ENCODE data around the gene RALA. TPM values are rescaled to one million over a fixed set of nuclear protein-coding genes. Genes with fewer than 3 reads are reported as not detected.

RALA gene
- total RNA-seq, 4 donors from 2014 or later: 5.4 to 29.8 (median 17.9) TPM

- Histone ChIP-seq H3K4me1 (peaks cover 0 to 34% (median 19%) of the 10 kb centered on the region in 4 donors), H3K27ac (no peak overlapping the region), H3K4me3 (no peak overlapping the region), H3K36me3 (no peaks in the 10 kb centered on the region), H3K9me3 (no peaks in the 10 kb centered on the region), H3K27me3 (no peaks in the 10 kb centered on the region)
- no peak for TF ChIP-seq POLR2A (IDR thresholded peaks at IDR 0.05)
- TF ChIP-seq POLR2AphosphoS5 (IDR thresholded peaks at IDR 0.05): no peak
- no peak for TF ChIP-seq EP300 (IDR thresholded peaks at IDR 0.05; ENCODE audit: low read depth)
- no peak for TF ChIP-seq CTCF (IDR thresholded peaks at IDR 0.05)
- intact Hi-C loops (cut with DNase I; ENCODE audit: low total_unique reads) (no loop called here), in situ Hi-C loops (cut with MboI; ENCODE audit: low pct_ligation_motif_present in 1 of 4, low pct_unique_long_range_greater_than_20kb in 1 of 4, low sequenced_read_pairs in 3 of 4) (no loop called here)
- WGBS, 2 donors (ENCODE audit: low coverage in 1 of 2): 57 to 61% methylated on average over 1 of the region's 1 CpG
- no peak for DNase-seq
Observed at GRCh38 chr7:39644170-39644569, 20.8 kb downstream of the RALA start.

DNA sequence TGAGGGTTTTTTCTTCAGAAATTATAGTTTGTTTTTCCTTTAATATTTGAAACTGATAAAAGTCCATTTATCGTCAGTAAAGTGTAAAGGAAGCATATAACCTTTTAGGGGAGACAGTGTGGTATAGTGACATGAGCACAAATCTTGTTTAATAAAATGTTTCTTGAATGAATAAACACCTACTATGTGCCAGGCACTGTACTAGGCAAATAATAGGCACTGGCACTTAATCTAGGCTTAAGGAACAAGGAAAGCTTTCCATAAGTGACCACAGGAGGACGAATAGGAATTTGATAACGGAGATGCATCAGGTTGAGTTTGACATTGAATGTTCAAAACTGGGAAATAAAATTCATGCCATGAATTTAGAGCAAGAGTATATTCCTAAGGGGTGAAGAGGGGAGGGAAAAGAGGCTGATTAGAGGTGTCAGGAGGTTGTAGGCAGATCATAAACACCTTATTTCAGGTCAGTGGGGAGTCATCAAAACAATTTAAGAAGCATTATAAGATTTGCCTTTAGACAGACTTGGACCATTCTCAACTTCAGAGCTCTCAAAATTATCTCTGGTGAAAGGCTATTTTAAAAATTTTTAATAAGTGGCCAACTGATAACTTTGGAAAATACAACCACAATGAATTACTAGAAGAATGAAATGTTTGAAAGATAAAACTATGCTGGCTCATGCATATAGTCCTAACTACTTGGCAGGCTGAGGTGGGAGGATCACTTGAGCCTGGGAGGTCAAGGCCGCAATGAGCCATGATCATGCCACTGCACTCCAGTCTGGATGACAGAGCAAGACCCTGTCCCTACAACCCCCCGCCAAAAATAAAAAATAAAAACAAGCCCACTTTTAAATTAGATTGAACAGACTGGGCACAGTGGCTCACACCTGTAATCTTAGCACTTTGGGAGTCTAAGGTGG, 22.4 kb downstream of the RALA start:
- intact Hi-C loops (cut with DNase I; ENCODE audit: low total_unique reads): no loop called here
- no peak for DNase-seq
- H3K4me3 ChIP-seq: no peak overlapping the region
- no peaks in the 10 kb centered on the region for H3K36me3 ChIP-seq
- in situ Hi-C loops (cut with MboI; ENCODE audit: low pct_ligation_motif_present in 1 of 4, low pct_unique_long_range_greater_than_20kb in 1 of 4, low sequenced_read_pairs in 3 of 4): no loop called here
- H3K9me3 ChIP-seq: no peaks in the 10 kb centered on the region
- 95 to 97% methylated on average over 5 of the region's 5 CpGs for WGBS, 2 donors (ENCODE audit: low coverage in 1 of 2)
- no peak overlapping the region for H3K27ac ChIP-seq
- TF ChIP-seq POLR2A (IDR thresholded peaks at IDR 0.05): no peak
- TF ChIP-seq POLR2AphosphoS5 (IDR thresholded peaks at IDR 0.05): no peak
- no peak for TF ChIP-seq CTCF (IDR thresholded peaks at IDR 0.05)
- TF ChIP-seq EP300 (IDR thresholded peaks at IDR 0.05; ENCODE audit: low read depth): no peak
- peaks cover 0 to 34% (median 23%) of the 10 kb centered on the region in 4 donors for H3K4me1 ChIP-seq
- H3K27me3 ChIP-seq: no peaks in the 10 kb centered on the region

- no peaks in the 10 kb centered on the region for H3K9me3 ChIP-seq
- no peak overlapping the region for H3K27ac ChIP-seq
- TF ChIP-seq EP300 (IDR thresholded peaks at IDR 0.05; ENCODE audit: low read depth) (no peak), POLR2AphosphoS5 (IDR thresholded peaks at IDR 0.05) (no peak), CTCF (IDR thresholded peaks at IDR 0.05) (no peak), POLR2A (IDR thresholded peaks at IDR 0.05) (no peak)
- no peak overlapping the region for H3K4me3 ChIP-seq
- no peaks in the 10 kb centered on the region for H3K27me3 ChIP-seq
- DNase-seq: no peak
- in situ Hi-C loops (cut with MboI; ENCODE audit: low pct_ligation_motif_present in 1 of 4, low pct_unique_long_range_greater_than_20kb in 1 of 4, low sequenced_read_pairs in 3 of 4) (no loop called here), intact Hi-C loops (cut with DNase I; ENCODE audit: low total_unique reads) (no loop called here)
- H3K4me1 ChIP-seq: peaks cover 0 to 20% (median 11%) of the 10 kb centered on the region in 4 donors
- no peaks in the 10 kb centered on the region for H3K36me3 ChIP-seq
Observed at GRCh38 chr7:39647816-39648215, 24.4 kb downstream of the RALA start.

DNA sequence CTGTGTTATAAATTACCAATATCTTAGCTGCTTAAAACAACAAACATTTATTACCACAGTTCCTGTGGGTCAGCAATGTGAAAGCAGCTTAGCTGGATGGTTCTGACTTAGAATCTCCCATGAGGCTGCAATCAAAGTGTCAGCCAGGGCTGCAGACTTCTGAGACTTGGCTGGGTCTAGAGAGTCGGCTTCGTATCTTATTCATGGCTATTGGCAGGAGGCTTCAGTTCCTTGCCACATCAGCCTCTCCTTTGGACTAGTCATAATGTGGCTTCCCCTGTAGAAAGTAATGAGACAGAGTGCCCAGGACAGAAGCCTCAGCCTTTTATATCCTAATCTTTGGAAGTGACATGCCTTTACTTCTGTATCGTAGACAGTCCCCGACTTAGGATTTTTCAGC, 27.3 kb downstream of the RALA start:
- H3K9me3 ChIP-seq: no peaks in the 10 kb centered on the region
- peaks cover 0 to 7% (median 5%) of the 10 kb centered on the region in 4 donors for H3K4me1 ChIP-seq
- DNase-seq: no peak
- intact Hi-C loops (cut with DNase I; ENCODE audit: low total_unique reads): no loop called here
- in situ Hi-C loops (cut with MboI; ENCODE audit: low pct_ligation_motif_present in 1 of 4, low pct_unique_long_range_greater_than_20kb in 1 of 4, low sequenced_read_pairs in 3 of 4): no loop called here
- WGBS, 2 donors (ENCODE audit: low coverage in 1 of 2): 85 to 88% methylated on average over 4 of the region's 4 CpGs
- H3K4me3 ChIP-seq: no peak overlapping the region
- no peak overlapping the region for H3K27ac ChIP-seq
- H3K36me3 ChIP-seq: no peaks in the 10 kb centered on the region
- TF ChIP-seq POLR2AphosphoS5 (IDR thresholded peaks at IDR 0.05) (no peak), EP300 (IDR thresholded peaks at IDR 0.05; ENCODE audit: low read depth) (no peak), POLR2A (IDR thresholded peaks at IDR 0.05) (no peak), CTCF (IDR thresholded peaks at IDR 0.05) (no peak)
- H3K27me3 ChIP-seq: no peaks in the 10 kb centered on the region

All from transverse colon (tissue), 4 donors.